Superior temporal gyrus (tissue), 1 donor: Measurements from ENCODE around the gene FN1.

Source experiments
- DNase-seq: peaks from one replicate; pipeline ENCODE4 v3.0.0-alpha.2; 2016; ENCODE audit errors: extremely low spot score

Gene FN1

DNA sequence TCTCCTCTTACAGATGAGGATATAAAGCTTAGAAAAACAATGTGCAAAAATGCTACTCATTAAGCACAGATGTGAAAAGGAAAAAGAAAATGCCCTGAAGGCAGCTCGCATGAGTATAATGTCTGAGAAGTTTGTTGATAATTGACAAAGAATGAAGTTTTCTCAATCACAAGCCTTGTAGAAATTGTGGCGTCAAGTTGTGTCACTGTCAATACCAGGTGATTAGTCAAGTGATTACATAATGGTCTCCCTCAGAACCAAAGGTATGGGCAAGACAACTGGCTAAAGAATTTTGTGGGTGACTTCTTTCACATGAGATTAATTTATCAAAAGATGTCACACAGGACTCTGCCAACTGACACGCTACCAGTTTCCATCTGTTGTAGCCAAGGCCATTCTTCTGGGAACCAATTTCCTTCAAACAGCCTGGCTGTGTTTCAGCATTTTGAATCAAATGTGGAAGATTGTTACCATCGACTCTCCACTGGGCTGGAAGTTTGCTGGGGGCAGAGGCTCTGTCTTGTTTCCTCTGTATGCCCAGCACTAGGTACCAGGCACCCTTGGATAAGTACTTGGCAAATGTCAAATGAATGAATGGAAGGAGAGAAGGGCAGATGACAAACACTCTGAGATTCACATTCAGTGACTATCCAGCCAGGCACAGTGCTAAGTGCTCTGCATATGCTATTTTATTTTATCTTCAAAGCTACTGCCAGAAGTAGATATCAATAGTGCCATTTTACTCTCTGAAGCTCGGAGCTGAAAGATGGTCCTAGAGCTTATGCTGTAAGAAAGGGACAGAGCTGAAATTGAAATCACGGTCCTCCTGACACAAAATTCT is 5.9 kb upstream of the FN1 start:
- no peak for DNase-seq

DNA sequence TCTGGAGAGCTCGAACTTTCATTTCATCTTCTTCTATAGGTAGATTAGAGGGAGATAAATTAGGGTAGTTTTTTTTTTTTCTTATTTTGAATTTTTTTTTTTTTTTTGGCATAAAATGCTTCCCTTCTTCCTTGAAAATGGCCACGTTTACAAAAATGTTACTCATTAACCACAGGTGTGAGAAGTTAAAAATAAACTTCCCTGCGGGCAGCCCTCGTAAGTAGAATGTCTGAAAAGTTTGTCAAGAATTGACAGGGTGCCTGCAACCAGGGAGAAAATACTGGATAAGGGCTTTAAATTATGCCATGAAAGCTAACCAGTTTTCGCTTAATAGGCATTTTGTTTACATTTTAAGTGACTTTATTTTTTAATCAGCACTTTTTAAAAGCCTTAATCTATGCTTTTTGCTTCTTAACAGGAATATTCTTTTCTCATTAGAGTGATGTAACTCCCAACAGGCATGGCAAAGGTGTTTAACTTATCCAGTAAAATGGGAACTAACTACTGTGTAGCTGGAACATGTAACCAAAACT is 4.2 kb upstream of the FN1 start:
- DNase-seq: no peak

DNA sequence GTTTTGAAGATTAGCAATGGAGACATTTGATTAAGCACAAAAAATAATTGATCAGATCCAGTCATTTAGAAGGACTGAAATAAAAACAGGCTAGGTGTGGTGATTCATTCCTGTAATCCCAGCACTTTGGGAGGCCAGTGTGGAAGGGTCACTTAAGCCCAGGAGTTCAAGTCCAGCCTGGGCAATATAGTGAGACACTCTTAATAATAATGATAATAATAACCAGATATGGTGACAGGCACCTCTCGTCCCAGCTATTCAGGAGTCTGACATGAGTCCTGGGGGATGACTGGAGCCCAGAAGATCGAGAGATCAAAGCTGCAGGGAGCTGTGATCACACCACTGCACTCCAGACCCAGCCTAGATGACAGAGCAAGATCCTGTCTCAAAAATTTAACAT is 3.5 kb upstream of the FN1 start:
- no peak for DNase-seq

DNA sequence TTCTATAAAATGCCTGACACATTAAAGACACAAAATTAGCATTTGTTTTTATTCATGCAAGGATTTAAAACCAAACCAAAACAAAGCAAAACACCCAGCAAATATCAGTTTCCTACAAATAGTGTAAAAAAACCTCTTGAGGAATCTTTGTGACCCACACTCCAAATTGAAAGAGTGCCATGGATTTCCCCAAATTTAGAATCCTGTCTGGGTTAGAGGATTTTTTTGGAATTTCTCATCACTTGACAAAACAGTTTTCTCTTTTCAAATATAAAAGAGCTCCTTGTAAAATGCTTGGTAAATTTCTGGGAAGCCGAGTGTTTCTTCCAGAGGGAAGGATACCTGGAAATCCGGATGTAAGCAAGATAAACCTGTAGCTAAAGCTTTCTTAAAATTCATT is 1.7 kb upstream of the FN1 start:
- no peak for DNase-seq

DNA sequence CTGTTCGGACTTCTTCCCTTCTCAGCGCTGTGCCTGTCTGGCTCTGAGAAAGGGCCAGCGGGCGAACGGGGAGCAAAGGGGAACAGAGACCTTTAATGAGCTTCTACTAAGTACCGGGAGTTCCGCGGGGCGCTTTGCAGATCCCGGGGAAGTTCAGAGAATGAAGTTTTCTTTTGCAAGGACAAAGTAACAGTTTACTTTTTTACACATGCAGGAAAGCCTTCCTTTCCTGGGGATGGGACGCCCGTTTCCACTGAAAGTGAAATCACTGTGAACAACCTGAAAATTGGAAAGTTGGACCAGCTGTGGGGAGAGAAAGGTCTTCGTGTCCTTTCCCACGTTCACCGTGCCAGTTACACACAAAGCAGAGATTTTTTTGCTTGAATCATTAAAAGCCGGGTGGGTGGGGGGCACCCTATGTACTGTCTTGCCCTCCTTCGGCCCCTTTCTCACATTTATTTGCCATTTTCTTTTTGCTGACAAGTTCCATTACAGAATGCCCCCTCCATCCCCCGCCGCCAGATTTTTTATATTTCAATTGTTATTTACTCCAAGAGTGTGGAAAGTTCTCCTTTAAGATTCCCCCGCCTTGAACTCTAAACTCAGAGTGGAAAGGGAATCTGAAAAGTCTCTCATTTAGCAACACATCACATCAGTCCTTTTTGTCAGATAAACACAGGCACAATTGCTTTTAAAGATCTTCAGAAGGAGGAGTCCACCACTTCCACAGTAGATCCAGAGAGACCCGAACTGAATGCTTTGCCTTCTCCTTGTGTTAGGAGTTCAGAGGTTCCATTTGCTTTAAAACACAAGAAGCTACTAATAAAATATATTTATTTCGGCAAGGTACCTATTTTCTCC is 1.1 kb upstream of the FN1 start:
- no peak for DNase-seq

DNA sequence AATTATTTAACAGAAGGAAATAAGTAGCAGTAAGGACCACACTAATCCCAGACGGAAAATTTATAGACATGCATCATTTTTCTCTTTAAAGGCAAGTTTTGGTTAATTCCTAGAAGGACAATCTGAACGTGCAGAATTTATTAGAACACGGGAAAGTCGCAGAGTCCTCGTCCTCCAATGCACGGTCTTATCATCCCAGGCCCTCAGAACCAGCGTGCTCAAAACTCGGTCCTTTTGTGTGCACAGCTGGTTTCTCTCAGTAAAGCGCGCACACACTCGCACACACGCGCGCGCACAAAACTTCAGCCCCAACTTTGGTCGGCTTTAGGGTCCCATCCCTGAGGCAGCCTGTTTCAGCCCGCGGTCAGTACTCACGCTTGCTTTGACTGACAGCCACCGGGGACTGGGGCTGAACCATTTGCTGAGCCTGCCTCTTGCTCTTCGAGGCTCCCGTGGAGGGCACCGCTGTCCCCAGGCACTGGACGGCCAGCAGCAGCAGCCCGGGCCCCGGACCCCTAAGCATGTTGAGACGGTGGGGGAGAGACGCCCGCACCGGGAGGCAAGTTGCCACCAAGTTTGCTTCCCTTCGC is 493 bp downstream of the FN1 start:
- no peak for DNase-seq

DNA sequence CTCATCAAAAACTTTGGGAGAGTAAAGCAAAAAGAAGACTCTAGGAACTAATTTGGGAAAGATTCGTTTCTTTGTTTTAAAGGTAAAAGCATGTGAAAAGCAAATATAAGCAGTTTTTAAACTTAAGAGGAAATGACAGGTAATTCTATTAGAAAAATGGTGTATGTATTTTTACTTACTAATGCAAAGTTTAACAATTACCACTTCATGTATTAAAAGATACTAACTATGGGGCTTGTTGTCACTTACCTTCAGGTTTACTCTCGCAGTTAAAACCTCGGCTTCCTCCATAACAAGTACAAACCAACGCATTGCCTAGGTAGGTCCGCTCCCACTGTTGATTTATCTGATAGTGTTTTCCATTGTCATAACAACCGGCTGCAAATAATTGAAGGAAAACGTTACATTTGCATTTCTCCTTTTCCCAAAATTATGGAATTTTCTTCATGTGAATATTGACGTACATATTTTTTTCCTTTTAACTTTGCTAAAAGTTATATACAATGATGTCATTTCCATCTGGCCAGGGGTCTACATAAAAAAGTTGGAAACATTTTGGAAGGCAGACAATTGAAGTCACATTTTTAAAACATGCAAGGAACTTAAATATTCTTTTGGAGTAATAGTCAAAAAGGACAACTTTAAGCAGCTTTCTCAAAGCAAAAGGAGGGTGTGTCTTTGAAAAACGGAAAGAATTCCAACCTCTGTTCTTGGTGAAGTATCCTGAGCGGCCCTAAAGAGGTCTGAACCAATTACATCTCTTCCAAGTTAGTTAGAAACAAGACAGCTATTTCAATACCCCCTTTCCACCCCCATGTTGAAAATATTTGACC is 1.2 kb downstream of the FN1 start:
- DNase-seq: no peak

DNA sequence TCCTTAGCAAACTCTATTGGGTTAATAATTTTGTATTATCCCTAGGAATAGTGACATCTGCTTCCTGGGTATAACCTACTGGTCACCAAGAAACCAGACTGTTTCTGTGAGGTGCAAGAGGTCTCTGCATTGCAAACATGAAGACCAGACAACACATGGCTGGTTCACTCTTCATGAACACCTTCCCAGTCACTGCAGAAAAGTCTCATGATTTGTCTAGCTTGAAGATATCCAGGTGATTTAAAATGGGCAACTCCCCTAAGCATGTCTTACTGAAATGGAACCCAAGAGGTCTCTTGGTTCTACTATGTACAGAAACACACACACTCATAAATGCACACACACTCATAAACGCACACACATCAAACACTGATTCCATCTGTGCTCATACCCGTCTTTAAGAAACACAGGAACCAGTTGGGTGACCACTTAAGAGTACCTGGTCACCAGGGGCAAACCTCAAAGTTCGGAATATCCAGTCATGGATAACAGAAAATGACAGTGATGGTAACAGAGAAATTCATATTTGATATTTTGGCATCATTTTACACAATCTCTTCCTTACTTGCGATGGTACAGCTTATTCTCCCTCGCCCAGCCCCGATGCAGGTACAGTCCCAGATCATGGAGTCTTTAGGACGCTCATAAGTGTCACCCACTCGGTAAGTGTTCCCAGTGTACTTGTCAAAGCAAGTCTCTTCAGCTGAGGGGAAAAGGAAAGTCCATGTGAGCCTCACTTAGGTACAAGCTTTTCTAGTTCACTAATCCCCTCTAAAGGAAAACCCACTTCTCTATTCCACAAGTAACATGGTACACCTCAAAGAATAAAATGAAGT is 2.9 kb downstream of the FN1 start:
- no peak for DNase-seq

DNA sequence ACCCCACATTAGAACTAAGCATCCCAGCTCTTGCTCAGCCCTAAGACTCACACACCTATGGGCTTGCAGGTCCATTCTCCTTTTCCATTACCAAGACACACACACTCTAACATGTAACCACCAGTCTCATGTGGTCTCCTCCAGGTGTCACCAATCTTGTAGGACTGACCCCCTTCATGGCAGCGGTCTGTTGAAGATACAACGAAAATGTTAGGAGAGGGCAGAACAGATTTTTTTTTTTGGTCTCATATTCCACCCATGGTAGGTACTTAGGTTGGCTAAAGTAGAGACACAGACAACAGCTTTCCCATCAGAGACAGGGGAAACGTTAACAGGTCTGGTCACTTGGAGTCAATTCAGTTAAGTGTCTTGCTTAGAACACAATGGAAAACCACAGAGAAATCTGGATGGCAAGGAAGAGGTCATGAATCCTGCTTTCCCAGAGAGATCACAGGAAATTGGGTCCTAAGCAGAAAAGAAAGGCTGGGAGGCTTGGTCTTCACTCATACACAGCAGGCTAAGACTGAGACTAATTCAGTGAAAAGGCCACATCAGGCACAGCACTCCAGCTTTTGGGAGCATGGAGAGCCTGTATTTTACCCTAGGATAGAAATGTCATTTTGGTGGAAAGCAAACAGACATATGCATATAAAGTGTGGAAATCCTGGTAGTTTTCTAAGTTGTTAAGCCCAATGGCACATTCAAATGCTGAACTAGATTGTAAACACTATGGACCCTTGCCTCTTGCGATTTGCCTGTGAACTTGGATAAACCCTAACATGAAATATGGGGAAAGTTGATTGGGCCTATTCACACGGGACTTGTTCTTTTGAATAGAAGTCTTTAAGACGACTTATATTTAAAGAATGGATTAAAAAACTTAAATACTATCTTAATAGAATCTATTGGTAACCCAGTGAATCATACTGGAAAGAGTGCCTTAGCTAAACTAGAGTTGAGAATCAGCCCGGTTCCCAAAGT is 3.8 kb downstream of the FN1 start:
- DNase-seq: no peak

DNA sequence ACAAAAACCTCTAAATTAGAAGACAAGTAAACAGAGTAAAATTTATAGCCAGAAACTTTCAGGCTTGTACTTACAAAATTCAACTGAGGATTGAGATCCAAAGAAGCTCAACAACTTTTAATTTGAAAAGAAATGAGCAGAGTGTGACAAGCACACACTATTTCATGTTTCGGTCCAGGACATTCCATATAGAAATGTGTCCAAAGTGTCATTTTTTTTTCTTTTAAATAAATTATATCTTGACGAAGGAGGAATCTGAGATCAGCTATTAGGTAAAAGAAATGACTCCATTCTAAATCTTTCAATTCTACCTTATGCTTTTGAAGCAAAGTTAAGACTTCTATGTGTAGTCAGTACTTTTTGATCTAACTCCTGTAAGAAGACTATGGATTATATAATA is 4.6 kb downstream of the FN1 start:
- no peak for DNase-seq

DNA sequence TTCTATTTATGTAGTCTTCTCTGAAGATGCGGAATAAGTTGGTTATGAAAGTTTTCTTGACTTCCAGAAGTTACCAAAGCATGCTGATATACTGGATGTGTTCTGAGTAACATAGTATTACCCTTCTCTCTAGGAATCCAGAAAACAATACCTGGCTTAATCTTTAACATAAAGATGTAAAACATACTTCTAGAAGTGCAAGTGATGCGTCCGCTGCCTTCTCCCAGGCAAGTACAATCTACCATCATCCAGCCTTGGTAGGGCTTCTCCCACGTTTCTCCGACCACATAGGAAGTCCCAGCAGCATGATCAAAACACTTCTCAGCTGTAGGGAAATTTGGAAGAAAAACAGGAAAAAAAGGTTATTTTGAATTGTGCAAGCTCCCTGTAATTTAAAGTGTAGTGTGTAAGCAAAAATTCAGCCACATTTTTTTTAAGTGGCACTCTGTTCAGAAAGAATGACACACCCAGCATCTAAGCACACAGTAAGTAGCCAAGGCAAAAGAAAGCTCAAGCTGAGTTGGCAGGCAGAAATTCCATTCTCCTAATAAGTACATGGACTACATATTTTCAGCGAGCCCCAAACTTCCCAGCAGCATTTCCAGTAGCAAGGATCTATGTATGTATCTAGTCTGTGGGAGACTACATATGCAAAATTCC is 5.2 kb downstream of the FN1 start:
- no peak for DNase-seq

DNA sequence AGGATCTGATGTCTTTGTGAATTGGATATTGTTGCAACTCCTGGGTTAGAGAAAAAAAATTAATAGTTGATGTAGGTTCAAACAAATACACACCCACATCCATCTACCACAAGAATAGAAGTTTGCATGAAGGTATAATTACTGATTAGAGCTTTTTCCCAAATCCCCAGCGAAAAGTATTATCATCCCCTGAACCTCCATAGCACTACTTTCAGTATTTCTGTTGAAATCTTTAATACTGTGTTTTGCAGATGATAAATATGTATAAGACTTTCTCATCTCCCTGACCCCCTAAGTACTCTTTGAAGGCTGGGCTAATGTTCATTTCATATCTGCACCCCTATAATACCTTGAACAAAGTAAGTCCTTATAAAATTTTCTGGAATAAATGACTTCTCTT is 6.4 kb downstream of the FN1 start:
- DNase-seq: no peak

DNA sequence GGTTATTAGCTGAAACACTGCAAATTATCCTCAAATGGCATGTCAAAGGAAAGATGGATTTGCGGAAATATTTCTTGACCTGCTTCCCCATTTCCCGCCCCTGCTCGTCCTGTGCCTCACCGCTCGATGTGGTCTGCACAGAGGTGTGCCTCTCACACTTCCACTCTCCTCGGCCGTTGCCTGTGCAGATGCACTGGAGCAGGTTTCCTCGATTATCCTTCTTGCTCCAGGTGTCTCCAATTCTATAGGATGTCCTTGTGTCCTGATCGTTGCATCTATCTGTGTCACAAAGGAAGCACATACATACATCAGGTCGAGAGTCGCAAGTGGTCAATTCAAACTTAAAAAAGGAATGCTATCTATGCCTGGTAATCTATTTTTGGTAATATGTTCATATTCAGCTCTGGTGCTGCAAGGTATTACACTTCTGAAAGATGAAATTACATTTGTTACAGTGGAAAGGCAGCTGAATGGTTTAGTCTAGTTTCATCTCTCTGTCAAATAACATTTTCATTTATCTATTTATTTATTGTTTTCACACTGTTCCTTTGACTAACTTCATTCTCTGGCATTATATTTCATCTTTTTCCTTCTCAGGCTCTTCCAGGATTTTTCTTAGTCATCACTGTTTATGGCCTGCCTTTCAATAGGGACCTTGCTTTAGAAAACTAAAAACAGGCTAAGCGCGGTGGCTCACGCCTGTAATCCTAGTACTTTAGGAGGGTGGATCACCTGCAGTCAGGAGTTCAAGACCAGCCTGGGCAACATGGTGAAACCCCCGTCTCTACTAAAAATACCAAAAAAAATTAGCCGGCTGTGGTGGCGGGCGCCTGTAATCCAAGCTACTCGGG is 7.6 kb downstream of the FN1 start:
- DNase-seq: no peak

DNA sequence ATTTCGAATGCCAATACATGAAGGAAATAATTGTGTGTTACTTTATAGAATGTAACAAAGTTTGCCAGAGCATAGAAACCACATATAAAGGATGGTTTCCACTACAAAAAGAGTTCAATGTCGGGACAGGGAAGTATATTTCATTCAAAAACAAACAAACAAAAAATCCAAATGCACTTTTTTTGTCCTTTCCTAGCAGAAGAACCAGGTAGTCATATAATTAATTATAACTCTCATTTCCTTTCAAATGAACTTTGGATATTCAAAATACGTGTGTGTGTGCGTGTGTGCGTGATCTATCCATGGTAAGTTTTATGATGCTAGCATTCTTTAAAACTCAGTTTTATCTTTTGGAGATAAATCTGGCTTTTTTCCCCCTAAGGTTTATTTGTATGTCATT is 8.3 kb downstream of the FN1 start:
- DNase-seq: no peak

DNA sequence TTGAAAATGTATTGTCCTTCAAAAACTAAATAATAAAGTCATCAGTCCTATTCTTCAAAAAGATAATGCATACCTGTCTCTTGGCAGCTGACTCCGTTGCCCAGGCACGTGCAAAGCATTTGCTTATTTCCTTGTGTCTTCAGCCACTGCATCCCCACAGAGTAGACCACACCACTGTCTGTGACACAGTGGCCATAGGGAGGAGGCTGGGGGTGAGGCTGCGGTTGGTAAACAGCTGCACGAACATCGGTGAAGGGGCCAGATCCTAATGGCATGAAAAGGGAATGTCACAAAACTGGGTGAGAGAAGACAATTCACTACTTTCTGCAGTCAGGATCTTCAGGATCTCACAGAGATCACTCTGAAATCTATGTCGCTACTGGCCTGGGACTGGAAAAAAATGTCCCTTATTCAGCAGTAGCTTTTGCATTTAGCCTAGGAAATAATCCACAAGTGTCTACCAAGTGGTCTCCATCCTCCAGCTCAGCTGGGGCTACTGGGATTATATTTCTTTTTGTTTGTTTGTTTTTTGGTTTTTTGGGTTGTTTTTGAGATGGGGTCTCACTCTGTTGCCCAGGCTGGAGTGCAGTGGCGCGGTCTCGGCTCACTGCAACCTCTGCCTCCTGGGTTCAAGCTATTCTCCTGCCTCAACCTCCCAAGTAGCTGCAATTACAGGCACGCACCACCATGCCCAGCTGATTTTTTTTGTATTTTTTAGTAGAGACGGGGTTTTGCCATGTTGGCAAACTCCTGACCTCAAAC is 10.7 kb downstream of the FN1 start:
- DNase-seq: no peak

DNA sequence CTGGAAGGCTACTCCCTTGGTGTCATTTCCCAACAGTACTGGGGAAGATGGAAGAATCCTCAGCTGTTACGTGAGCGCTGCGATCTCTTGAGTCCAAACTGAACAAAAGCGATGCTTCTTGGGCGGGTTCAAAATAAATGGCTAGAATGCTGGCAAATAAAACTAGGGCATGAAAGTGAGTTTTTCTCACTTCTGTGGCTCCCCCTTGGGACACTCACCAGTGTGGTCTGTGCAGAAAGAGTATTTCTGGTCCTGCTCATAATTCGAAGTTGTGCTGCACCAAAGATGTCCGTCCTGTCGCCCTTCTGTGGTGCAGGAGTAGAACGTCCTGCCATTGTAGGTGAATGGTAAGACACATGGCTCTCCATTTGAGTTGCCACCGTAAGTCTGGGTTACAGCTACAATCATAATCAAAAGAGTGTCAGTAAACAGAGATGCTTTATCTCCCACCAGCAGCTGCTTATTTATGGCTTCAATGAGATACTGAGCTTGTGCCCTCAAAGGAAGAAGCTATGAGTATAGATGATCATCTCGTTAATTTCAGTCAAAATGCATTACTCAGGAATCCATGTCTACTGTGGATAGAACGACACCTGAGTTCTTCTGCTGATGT is 11.8 kb downstream of the FN1 start:
- DNase-seq: no peak

DNA sequence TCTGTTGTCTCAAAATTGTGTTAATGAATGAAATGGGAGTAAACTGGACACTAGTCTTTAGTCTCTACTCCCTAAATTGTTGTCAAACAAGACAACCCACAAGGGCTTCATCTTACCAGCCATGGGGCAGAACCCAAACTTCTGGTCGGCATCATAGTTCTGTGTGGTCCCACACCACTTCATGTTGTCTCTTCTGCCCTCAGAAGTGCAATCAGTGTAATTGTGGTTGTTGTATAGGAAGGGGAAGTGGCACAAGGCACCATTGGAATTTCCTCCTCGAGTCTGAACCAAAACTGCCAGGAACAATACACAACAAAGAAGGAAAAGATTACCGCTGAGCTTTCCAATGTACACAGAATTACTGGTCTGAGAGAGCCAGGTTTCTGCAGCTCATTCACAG is 12.6 kb downstream of the FN1 start:
- DNase-seq: no peak
